CD4-positive, alpha-beta T cell treated with Interleukin-10 for 1 hour (primary cell): ENCODE data around the gene FBXW2.
A peak's percentile ranks its signal among the peaks of the same experiment; 100 is the strongest.
"Not testable (repeated sequence)": the region's sequence is repeated elsewhere in the genome, so short reads cannot be mapped to it uniquely, and the experiment has no call there.

Source experiments
- DNase-seq: peaks from one replicate; pipeline ENCODE4 v3.0.0-alpha.2; 2020

The FBXW2 gene, protein sequence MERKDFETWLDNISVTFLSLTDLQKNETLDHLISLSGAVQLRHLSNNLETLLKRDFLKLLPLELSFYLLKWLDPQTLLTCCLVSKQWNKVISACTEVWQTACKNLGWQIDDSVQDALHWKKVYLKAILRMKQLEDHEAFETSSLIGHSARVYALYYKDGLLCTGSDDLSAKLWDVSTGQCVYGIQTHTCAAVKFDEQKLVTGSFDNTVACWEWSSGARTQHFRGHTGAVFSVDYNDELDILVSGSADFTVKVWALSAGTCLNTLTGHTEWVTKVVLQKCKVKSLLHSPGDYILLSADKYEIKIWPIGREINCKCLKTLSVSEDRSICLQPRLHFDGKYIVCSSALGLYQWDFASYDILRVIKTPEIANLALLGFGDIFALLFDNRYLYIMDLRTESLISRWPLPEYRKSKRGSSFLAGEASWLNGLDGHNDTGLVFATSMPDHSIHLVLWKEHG

DNA sequence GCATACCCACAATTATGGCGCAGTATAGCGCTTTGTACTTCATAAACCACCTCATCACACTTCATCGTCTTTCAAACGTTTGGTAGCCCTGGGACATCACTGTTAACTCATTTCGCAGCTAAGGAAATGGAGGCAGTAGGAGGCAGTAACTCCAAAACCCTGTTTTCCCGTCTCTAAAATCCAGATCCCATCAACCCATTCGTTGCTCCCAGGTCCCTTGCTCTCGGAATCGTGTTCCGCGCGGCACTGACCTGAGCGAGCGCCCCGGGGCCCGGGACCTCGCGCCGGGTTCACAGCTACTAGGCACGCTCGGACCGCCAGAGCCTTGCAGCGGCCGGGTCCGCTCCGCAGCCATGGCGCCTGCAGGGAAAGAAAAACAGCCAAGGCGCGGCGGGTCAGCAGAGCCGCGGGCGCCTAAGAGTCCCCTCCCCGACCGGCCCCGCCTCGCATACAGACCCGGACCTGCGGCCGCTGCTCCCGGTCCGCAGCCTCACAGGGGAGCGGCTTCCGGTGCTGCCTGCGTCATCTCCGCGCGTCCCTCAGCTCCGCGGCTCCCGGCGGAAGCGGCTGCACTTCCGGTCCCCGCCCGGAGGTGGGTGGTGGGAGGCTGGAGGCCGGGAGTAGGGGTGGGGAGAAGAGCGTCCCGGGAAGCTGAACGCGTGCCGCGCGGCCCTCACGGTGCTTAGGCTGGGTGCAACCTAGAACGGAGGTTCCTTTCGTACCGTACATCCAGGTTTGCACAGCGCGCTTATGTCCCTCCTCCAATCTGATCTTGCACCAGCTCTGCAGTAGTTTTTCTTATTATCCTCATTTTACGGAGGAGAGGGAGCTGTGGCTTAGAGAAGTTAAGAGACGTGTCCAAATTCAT is at the start of gene FBXW2:
Gene FBXW2, minus strand, starts transcription at position 519 of the 868 bp plus-strand sequence. CDS start 5,158 bp downstream, outside the sequence.
- peak; percentile 83 for DNase-seq

DNA sequence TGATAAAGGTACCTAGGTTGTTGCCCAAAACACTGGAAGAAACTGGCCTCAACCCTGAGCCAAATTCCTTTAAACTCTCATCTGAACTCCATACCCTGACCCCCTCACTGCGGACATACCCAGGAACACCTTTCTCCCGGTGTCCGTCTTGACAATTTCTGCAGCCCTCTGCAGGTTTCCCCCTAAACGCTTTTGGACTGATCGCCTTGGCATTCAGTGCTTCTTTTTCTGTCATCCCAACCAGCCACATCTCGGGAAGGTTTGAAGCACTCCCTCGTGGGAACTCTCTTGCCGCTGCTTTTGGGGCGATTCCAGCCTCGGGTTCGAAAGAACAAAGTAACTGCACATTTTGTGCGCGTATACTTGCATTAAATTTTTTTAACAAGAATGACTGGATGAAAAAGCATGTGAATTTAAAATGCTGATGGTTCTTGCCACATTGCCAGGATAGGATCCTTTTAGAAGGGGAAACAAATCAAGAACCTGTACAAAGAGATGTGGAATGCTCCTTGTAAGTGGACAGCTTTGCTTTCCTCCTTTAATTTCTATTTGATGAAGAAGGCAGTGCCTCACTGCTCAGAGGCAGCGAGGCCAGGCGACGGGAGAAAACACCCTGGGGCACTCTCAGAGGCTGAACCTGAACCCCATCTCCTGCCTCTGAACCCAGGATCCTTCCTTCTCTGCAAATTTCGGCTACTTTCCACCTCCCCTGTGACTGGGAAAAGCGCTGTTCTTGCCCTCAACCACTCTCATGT is 48.9 kb upstream of the FBXW2 start:
- DNase-seq = no peak

DNA sequence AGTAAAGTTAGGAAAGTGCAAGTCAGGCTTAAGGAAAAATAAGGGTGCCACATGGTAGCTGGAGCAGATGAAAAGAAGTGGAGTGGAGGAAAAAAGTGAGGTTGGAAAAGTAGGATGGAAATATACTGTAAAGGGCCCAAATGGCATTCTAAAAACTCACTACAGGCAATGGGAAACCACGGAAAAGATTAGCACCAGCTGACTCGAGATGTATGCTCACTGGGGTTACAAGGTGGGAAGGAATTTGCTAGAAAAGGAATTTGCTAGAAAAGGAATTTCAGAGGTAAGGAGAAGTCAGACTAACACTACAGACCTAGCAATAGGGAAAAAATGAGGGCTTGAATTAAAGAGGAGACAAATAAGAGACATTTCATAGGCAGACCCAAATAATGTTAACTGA is 45.9 kb upstream of the FBXW2 start:
- no peak for DNase-seq

DNA sequence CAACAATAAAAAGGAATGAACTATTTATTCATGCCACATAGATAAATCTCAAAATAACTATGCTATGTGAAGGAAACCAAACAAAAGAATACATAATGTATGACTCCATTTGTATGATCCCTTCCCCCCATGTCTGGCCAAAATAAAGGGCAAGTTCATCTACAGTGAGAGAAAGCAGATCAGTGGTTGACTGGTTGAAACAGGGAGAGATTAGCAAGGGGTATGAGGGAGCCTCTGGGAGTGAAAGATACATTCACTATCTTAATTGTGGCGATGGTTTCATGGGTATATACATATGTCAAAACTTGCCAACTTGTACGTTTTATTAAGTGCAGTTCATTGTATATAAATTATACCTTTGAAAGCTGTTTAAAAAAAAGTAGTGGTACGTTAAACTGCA is 44.7 kb upstream of the FBXW2 start:
- no peak for DNase-seq

DNA sequence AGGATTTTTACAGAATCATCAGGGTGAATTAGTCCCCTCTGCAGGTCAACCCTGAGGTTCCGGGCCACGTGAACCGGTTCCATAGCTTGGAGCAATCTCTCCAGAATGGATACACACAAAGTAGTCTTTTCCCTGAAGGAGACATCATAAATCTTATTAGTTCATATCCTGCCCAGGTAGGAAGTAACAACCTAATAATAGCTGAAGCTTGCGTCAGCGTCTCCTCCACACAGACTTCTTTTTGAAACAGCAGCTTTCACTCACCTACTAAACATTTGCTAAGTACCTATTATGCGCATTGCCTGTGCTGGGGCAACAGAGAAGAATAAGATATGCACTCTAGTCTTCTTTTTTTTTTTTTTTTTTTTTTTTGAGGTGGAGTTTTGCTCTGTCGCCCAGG is 40.1 kb upstream of the FBXW2 start:
- DNase-seq = no peak

DNA sequence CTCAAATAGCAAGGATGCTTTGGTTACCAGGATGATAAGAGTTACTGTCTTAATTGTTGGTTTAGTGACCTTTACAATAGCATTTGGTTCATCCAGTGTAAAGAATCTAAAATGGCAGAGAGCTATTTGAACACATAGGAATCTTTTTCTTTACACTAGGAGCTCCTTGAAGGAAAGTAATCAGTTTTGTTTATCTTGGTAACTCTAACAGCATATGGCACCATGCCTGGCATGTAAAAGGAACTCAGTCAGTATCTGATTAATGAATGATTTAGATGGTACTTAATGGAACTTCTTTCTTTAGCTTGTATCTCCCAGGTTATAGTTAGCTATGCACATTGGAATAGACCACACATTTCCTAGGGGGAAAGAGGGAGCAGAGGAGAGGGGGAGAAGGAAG is 39.6 kb upstream of the FBXW2 start:
- DNase-seq = no peak

DNA sequence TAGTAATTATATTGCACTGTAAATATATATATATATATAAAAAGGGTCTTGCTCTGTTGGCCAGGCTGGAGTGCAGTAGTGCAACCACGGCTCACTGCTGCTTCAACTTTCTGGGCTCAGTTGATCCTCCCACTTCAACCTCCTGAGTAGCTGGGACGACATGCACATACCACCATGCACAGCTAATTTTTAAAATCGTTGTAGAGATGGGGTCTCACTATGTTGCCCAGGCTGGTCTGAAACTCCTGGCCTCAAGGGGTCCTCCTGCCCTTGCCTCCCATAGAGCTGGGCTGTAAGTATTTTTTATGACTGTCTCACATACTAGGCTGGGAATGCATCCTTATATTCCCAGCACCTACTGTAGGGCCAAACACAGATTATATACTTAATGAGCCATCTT is 37.6 kb upstream of the FBXW2 start:
- DNase-seq = no peak

DNA sequence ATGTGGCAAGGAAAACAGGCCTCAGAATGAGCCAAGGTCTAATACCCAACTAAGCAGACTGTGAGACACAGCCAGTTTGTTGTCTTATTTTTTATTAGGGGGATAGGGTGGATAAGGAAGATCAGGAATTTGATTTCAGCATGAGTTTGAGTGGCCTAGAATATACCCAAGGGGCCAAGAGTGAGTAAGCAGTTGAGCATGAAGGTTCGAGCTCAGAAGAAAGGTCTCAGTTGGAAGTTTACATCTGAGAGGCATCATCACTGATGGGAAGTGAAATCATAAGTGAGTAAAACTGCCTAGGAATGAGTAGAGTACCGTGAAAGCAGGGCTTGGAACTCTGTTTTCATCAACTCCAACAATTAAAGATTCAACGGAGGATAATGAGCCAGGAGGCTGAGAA is 36.9 kb upstream of the FBXW2 start:
- DNase-seq = no peak

DNA sequence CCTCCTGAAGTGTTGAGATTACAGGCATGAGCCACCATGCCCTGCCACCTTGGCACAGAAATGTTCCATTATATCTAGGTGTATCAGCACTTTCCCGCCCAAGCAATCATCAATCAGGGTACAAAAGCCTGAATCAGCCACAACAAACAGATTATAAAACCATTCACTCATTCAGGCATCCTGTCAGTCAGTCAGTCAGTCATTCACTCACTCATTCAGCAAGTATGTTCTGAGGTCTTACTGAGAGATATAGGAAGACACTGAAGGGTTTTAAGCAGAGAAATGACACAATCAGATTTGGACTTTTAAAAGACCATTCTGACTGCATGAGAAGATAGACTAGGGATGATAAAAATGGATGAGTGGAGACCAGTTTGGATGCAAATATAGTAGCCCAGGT is 36.4 kb upstream of the FBXW2 start:
- no peak for DNase-seq

DNA sequence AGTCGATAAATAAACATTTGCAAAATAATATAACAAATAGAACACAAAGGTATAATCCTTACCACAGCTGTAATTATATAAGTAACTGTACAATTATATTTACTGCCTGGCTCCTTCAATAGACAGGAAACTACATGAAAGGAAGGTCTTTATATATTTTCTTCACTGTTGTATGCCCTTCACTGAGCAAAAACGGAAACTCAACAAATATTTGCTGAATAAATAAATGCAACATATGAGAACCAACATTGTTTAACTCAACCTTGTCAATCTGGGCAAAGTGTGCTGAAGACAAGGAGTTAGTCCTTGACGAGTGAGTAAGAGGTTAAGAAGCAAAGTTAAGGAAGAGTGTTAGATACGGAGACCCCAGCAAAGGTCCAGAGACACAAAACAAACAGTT is 26.9 kb upstream of the FBXW2 start:
- DNase-seq = no peak

DNA sequence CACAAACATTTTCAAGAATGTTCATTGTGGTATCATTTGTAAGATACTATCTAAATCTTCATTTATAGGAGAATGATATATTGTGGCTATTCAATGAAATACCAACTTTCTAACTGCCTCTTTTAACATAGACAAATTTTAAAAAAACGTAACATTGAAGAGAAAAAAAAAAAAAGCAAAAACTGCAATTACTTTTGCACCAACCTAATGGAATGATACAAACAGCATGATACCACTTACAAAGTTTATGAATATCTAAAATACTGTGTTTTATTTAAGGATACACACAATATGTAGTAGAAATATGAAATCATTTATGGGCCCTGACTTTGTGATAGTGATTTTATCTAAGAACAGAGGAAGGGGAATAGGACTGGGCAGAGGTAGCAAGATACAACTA is 25.4 kb upstream of the FBXW2 start:
- no peak for DNase-seq

DNA sequence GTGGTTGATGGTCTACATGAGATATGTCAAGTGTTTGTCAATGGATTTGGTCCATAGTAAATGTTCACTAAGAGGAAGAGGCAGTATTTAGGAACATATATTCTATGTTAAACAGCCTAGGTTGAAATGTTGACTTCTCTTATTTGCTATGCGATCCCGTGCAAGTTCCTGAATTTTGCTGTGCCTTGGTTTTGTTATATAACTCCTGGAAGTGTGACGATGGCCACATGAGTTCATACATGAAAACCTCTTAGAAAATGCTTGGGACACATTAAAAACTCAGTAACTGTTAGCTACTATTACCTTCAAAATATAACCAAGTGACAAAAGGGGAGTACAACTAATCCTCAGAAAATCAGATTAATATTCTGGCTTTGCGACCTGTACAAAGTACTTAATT is 21.9 kb upstream of the FBXW2 start:
- no peak for DNase-seq

DNA sequence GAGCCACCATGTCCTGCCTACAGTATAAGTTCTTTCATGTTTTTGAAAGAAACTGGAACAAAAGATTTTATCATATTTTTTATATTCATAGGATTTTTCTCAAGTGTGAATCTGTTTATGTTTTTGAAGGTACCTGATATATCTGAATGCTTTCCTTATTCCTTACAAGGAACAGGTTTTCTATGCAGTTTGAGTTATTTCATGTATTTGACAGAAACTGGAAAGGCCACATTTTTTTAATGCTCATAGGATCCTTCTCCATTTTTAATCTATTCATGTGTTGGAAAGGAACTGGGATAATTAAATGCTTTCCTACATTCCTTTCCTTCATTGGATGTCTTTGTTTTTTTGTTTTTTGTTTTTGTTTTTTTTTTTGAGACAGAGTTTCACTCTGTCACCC is 15.7 kb upstream of the FBXW2 start:
- no peak for DNase-seq

DNA sequence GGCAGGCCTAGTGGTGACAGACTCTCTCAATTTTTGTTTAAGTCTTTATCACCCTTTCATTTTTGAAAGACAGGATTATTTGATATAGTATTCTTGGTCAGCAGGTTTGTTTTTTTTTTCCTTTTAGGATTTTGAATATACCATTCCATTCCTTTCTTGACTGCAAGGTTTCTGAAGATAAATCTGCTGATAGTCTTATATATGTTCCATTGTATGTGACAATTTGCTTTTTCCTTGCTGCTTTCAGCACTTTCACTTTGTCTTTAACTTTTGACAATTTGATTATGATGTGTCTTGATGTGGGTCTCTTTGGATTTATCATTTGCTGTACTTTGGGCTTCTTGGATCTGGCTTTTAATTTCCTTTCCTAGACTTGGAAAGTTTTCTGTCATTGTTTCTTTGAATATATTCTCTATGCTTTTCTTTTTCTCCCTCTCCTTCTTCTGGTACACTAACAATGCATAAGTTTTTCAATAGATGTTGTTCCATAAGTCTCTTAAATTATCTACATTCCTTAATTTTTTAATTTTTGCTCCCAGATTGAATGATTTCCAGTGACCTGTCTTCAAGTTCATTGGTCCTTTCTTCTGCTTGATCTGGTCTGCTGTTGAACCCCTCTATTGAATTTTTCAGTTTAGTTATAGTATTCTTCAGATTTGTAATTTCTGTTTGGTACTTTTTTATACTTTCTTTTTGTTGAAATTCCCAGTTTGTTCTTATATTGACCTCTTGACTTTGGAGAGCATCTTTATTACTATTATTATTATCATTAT is 14.6 kb upstream of the FBXW2 start:
- DNase-seq = no peak

DNA sequence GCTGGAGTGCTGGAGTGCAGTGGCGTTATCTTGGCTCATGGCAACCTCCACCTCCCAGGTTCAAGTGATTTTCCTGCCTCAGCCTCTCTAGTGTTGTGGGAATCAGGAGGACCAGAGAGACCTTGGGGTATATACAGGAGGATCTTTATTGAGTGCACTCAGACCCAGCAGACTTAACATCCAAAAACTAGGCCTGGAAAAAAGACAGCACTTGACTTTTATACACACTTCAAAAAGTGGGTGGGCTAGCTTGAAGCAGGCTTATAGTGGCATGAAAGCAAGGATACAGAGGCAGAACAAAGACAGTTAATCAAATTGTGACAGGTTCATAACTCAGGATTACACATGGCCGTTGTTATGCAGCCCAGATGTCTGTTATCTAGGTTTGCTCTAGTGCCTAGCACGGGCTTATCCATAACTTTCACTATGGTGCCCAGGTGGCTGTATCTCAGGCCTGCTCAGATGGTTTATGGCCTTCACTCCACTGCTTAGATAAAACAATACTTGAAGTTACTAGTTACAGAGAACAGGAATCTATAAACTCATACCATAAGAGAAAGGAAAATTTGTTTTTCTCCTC is 11.7 kb upstream of the FBXW2 start:
- not testable (repeated sequence) for DNase-seq

DNA sequence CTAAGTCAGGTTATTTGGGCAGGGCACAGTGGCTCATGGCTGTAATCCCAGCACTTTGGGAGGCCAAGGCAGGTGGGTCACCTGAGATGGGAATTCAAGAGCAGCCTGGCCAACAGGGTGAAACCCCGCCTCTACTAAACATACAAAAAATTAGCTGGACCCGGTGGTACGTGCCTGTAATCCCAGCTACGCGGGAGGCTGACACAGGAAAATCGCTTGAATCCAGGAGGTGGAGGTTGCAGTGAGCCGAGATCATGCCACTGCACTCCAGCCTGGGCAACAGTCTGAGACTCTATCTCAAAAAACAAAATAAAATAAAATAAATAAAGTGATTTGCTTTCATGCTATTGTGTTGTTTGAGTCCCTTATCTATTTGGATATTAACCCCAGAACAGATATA is 8.2 kb upstream of the FBXW2 start:
- DNase-seq = no peak

DNA sequence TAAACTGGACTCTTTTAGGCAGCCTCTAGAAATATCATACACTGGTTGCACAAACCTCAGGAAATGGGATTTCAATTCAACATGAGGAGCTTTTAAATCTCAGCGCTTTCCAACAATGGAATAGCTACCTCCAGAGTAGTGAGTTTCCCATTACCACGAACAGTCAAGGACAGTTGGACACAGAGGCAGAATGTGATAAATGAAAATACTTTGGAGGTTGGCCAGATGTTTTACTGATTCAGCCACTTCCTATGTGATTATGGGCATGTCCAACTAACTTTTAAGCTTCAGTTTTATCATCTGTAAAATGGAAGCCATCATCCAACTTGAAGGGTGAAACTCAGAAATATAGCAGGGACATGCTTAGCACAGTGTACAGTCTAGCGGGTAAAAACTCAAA is 2.1 kb downstream of the FBXW2 start:
- no peak for DNase-seq

DNA sequence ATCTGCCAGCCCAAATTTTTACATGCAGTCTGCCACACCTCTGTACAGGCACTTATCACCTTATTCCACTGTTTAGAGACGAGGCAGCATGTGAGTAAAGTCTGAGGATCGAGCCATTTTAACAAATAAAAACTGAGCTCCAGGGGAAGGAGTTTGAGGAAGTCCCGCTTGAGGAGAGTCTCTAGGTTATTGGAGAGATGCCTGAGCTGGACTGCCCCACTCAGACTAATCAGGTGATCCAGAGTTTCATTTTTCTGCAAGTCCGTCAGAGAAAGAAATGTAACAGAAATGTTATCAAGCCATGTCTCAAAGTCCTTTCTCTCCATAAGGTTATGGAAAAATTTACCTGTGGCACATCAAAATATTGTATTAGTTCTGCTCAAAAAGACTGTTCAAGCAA is 5.3 kb downstream of the FBXW2 start:
- DNase-seq = no peak

DNA sequence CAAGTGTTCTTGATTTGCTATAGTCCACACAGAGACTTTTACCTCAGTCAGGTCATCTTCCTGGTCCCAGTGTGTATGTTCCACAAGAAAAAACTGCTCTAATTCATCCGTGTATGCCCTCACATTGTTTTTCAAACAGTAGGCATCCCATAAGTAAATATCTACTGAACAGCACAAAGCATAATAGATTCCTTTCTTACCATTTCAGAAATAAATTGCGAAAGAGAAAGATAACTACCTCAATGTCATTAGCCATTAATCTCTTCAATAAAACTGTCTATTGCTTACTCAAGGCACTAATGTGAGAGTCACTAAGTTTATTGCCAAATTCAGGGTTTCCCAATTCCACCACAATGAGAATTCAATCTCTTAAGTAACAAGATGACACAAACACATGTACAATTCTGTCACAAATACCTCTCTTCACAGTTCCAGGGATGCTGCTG is 9.6 kb downstream of the FBXW2 start:
- DNase-seq = no peak

DNA sequence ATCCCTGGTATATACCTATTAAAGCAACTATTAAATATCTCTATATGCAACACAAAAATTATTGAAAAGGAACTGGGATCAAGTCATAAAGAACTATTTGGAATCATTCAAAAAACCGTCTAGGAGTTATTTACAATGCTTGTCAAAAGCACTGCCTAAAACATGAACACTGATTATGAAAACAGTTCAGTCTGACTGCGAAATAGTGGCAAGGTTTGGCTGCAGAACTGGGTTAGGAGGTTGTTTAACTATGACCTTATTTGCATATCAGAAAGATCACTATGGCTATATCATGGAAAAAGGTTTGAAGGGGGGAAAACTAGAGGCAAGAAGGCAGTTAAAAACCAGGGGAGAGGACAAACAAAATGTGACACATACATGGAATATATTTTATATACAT is 12.0 kb downstream of the FBXW2 start:
- no peak for DNase-seq

DNA sequence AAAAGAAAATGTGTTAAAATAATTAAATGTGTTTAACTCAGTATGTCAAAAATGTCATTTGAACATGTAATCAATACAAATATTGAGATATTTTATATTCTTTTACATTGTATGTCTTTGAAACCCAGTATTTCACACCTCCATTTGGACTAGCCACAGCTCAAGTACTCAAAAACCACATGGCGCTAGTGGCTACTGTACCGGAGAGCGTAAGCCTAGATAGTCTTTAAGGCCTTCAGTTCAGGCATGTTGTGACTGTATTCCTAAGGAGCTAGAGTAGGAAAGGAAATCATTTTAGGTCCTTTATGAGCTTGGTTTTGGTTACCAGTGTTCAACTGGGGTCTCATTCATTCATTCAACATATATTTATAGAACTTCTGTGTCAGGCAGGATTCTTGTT is 12.8 kb downstream of the FBXW2 start:
- no peak for DNase-seq

DNA sequence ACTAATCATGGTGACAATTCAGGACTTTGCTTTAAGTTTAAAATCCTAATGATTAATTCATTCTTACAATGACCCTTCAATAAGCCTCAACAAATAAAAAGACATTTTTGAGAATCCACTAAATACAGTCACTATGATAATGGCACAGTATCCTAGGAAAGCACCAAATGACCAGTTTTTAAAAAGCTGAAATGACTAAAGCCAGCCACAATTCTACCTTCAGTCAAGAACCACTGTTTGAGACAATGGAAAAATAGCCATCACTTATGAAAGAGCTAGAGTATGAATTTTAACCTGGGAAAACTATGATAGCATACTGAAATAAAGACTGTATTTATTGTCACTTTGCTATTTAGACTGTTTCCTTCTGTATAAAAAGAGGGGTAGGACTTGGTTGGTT is 14.0 kb downstream of the FBXW2 start:
- DNase-seq = no peak
